OCI-LY3 (cell line): Measurements from ENCODE around the gene HPCAL1.

Source experiments
- EZH2phosphoT487 ChIP-seq: fragments of 200-600 bp; shearing (Covaris generic); IDR thresholded peaks from 2 replicates; pipeline ENCODE4 v1.6.1; 2018; ENCODE audit warnings: antibody characterized with exemption, mixed run types, low read depth
- TF ChIP-seq, protein P1 (sequence below): fragments of 200-600, 300-600 bp; sonication (generic); IDR thresholded peaks from 2 replicates; pipeline ENCODE4 v1.5.1; 2014; ENCODE audit warnings: antibody characterized with exemption, low read length, low read depth

DNA sequence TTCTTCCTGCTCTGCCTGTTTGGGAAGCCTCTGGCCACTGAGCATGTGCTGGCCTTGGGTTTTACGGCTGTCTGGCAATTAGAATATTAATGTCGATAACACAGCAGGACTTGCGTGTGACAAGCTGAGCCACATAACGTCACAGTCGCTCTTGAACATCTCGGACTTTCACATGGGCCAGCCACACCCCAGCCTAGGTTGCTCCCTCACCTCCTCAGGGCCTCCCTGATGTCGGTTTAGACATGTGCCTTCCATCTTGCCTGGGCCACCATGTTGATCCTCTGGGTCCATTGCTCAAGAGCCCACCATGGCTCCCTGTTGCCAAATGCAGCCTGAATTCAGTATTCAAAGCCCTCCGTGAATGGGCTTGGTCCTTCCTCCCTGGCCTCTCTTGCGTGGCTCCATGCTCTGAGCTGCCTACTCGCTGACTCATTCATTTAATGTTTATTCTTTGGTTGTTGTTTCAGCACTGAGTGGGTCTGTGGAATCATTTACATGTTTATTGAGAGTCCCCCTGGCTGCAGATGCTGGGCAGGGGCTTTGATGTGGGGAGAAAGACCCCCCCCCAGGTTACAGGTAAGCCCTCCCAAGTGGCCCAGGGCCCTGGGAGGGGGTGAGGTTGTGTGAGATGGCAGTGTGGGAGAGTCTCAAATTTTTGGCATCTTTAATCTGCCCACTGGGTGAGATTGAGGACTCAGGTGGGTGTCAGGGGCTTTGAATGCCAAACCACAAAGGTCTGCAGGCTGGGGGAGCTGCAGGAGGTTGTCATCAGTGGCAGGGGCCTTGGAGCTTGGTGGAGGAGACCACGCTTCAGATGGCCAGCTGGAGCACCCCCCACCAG lies 83.4 kb downstream of the HPCAL1 start:
- TF ChIP-seq, protein P1, sequence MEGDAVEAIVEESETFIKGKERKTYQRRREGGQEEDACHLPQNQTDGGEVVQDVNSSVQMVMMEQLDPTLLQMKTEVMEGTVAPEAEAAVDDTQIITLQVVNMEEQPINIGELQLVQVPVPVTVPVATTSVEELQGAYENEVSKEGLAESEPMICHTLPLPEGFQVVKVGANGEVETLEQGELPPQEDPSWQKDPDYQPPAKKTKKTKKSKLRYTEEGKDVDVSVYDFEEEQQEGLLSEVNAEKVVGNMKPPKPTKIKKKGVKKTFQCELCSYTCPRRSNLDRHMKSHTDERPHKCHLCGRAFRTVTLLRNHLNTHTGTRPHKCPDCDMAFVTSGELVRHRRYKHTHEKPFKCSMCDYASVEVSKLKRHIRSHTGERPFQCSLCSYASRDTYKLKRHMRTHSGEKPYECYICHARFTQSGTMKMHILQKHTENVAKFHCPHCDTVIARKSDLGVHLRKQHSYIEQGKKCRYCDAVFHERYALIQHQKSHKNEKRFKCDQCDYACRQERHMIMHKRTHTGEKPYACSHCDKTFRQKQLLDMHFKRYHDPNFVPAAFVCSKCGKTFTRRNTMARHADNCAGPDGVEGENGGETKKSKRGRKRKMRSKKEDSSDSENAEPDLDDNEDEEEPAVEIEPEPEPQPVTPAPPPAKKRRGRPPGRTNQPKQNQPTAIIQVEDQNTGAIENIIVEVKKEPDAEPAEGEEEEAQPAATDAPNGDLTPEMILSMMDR: no peak
- no peak for TF ChIP-seq EZH2phosphoT487
